GM12872 (cell line): ENCODE results near the gene WWOX.

ENCODE experiments used
- CTCF ChIP-seq: IDR thresholded peaks from 3 replicates; pipeline ENCODE4 v1.5.1; 2011; ENCODE audit warnings: low read depth, mild to moderate bottlenecking, low read length, moderate library complexity; ENCODE audit not compliant: insufficient read depth

Gene WWOX

GRCh38 chr16:78667675-78668074 is 568.2 kb downstream of the WWOX start:
- no peak for TF ChIP-seq CTCF

GRCh38 chr16:78668393-78668792 is 568.9 kb downstream of the WWOX start:
- no peak for TF ChIP-seq CTCF

- TF ChIP-seq CTCF, result no peak
Observed at GRCh38 chr16:78669994-78670393, 570.5 kb downstream of the WWOX start.

GRCh38 chr16:78672779-78673556 is 573.5 kb downstream of the WWOX start:
- no peak for TF ChIP-seq CTCF

- no peak for TF ChIP-seq CTCF
Observed at GRCh38 chr16:78673884-78674283, 574.4 kb downstream of the WWOX start.

- TF ChIP-seq CTCF, result no peak
Observed at GRCh38 chr16:78675312-78675711, 575.9 kb downstream of the WWOX start.

- no peak for TF ChIP-seq CTCF
Observed at GRCh38 chr16:78675951-78676792, 576.7 kb downstream of the WWOX start.
